Stimulated activated CD4-positive, alpha-beta T cell treated with anti-CD3 and anti-CD28 coated beads, Interleukin-2, amount 100 ng/mL, for 4 hours (primary cell): ENCODE results near the gene TMEM178B.

Experiments used
- DNase-seq: peaks from one replicate; pipeline ENCODE4 v3.0.0-alpha.2; 2020; ENCODE audit warnings: low read depth

Gene TMEM178B

DNA sequence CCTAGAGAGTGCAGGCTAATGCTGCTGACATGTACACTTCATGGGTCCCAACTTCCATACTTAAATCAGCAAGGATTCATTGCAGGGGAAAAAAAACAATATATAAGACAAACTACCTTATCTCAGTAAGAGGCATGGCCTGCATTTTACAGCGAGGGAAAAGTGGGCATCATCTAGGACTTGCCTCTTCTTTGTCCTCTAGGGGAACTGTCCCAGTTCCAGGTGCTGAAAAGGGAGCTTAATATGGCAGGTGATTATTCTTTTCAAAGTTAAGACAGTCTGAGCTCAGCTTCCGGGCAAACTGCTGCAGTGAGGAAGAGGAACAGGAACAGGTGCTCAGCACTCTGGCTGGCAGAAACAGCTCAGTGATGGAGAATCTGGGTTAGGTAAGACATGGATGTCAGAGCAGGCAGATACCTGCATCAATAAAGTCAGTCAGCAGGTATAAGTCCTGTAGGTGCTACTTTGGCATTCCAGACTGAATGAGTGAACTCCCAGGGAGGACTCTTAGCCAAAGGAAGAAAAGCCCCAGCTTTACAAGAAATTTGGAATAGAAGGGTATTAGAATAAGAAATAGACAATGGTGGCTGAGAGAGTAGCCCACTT lies 147.2 kb downstream of the TMEM178B start:
- DNase-seq, result no peak

- no peak for DNase-seq
Measured at GRCh38 chr7:141225916-141226618, 152.2 kb downstream of the TMEM178B start.

- no peak for DNase-seq
Measured at GRCh38 chr7:141227454-141227853, 153.6 kb downstream of the TMEM178B start.

GRCh38 chr7:141228482-141228881 lies 154.6 kb downstream of the TMEM178B start:
- no peak for DNase-seq

- DNase-seq, result no peak
Measured at GRCh38 chr7:141231018-141231792, 157.3 kb downstream of the TMEM178B start.

GRCh38 chr7:141232286-141233051 lies 158.6 kb downstream of the TMEM178B start:
- no peak for DNase-seq

GRCh38 chr7:141234335-141235105 lies 160.7 kb downstream of the TMEM178B start:
- DNase-seq, result no peak

DNA sequence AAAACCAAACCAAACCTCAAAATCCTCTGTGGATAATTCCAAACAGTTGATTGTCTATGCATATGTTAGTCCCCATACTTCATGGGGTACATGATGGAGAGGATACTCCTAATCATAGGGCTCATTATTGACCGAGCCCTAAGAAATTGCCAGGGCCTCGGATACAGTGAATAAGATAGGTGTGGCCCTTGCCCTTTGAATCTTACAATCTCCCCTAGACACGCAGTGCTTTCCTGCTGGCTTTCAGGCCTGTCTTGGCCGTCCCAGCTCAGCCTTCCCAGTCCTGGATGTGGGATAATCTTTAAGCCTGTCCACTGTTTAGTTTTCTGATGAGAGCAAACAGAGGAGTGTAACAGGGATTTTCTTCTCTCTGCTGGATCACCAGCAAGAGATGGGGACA lies 161.8 kb downstream of the TMEM178B start:
- DNase-seq, result no peak

- no peak for DNase-seq
Measured at GRCh38 chr7:141238596-141239243, 164.9 kb downstream of the TMEM178B start.

DNA sequence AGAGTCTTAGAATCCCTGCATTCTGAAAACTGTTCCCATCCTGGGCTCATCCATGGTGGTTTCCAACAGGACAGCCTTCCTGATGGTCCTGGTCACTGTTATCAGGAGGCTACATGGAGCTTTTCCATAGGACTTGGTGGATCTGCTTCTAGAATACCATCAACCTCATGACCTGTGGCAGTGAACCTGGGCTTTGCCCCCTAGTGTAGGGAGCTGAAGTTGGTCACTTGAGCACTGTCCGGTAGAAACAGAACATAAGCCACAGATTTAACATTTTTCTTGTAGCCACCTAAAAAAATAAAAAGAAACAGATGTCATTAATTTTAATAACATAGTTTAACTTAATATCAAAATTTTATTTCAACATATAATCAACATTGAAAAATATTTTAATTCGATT lies 165.8 kb downstream of the TMEM178B start:
- DNase-seq, result no peak

DNA sequence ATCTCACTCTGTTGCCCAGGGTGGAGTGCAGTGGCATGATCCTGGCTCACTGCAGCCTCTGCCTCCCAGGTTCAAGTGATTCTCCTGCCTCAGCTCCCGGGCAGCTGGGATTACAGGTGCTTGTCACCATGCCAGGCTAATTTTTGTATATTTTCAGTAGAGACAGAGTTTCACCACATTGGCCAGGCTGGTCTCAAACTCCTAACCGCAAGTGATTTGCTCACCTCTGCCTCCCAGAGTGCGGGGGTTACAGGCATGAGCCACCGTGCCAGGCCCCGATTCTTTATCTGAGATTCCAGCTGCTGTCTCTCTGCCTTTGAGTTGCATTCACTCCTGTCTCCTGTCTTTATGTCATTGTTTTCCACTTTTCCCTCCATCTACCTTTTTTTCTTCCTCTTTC lies 168.7 kb downstream of the TMEM178B start:
- no peak for DNase-seq

GRCh38 chr7:141243368-141243767 lies 169.5 kb downstream of the TMEM178B start:
- no peak for DNase-seq

GRCh38 chr7:141244435-141244834 lies 170.6 kb downstream of the TMEM178B start:
- no peak for DNase-seq

DNA sequence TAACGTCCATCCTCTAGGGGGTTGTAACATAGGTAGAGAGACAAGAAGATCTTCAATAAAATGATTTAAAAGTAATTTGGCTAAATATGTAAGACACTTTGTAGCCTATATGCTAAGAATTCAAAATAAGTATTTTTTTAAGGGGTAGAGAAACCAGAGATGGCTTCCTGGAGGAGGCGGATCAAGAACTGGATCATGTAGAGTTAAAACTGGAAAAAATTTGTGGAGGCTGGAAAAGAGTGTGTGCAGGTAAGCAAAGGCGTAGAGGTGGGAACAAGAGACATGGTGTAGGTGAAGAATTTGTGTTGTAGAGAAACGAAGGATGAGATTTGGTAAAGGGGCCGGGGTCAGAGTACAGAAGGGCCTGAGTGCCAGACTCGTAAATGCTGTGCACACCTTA lies 172.6 kb downstream of the TMEM178B start:
- DNase-seq, result no peak

GRCh38 chr7:141251180-141251579 lies 177.3 kb downstream of the TMEM178B start:
- DNase-seq, result no peak

GRCh38 chr7:141251957-141252356 lies 178.1 kb downstream of the TMEM178B start:
- DNase-seq, result no peak

GRCh38 chr7:141257597-141257996 lies 183.7 kb downstream of the TMEM178B start:
- DNase-seq, result no peak

DNA sequence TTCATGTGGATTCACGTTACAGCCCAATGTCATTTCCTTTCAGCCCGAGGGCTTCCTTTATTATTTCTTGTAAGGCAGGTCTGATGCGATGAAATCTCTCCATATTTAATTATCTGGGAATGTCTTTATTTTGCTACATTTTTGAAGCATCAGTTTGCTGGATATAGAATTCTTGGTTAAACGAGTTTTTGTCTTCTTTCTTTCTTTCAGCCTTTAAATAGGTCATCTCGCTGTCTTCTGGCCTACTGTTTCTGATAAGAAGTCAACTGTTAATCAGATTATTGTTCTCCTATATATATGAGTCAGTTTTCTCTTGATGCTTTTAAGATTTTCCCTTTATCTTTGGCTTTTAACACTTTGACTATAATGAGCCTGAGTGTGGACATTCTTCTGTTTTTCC lies 184.7 kb downstream of the TMEM178B start:
- DNase-seq, result no peak

DNA sequence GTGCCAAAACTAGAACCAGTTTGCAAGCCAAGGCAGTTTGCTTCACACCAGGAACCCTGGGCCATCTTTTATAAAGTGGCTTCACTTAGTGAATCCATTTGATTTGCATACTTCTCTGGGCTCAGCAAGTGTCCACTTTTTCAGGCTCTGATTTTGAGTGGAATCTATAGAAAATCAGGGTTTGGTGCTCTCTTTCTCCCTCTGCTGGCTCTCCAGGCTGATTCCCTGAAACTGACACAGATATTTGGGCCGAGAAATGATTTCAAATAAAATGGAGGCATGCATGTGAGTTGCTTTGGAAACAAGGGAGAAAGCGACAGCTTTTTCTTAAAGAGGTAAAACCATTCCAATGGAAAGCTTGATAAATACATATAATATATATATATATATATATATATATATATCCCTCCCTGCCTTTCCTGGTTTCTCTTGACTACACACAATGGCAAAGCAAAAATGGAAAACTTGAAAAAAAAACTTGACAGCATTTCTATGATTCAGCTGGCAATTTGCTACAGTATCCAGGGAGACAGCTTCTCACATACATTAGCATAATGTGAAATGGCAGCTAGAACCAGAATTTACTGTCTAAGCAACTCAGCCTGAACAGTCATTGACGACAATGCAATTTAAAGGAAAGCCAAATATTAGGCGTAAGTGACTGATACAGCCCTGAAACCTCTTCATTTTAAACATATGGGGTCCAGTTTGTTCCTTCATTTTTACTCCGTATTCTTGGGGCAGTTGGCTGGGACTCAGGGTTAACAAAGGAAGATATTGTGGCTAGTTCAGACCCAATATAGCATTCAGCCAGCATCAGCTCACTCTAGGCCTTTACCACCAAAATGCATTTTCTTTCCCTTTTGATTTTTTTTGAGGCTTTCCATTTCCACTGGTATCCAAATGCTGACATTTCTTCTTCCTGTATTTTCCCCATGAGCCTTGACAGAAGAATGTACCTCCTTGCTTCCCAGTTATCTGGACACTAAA lies 188.5 kb downstream of the TMEM178B start:
- DNase-seq, result no peak

GRCh38 chr7:141263508-141263907 lies 189.6 kb downstream of the TMEM178B start:
- no peak for DNase-seq
